ENCODE results near the gene HBB.

DNA sequence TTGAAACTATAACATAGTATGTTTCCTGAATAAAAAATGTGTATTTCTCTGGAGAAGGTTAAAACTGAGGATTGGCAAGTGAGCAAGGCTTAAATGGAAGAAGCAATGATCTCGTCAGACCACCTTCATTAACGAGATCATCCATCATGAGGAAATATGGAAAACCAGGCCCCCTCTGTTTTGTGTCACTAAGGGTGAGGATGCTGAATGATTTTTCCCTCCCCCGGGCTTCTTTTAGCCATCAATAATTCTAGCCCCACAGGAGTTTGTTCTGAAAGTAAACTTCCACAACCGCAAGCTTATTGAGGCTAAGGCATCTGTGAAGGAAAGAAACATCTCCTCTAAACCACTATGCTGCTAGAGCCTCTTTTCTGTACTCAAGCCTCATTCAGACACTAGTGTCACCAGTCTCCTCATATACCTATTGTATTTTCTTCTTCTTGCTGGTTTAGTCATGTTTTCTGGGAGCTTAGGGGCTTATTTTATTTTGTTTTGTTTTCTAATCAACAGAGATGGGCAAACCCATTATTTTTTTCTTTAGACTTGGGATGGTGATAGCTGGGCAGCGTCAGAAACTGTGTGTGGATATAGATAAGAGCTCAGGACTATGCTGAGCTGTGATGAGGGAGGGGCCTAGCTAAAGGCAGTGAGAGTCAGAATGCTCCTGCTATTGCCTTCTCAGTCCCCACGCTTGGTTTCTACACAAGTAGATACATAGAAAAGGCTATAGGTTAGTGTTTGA, 48.7 kb upstream of the HBB start:
- TF ChIP-seq, protein P1, sequence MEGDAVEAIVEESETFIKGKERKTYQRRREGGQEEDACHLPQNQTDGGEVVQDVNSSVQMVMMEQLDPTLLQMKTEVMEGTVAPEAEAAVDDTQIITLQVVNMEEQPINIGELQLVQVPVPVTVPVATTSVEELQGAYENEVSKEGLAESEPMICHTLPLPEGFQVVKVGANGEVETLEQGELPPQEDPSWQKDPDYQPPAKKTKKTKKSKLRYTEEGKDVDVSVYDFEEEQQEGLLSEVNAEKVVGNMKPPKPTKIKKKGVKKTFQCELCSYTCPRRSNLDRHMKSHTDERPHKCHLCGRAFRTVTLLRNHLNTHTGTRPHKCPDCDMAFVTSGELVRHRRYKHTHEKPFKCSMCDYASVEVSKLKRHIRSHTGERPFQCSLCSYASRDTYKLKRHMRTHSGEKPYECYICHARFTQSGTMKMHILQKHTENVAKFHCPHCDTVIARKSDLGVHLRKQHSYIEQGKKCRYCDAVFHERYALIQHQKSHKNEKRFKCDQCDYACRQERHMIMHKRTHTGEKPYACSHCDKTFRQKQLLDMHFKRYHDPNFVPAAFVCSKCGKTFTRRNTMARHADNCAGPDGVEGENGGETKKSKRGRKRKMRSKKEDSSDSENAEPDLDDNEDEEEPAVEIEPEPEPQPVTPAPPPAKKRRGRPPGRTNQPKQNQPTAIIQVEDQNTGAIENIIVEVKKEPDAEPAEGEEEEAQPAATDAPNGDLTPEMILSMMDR (IDR thresholded peaks at IDR 0.05), result no peak
- no peak for TF ChIP-seq POLR2A (IDR thresholded peaks at IDR 0.05)
- no peak for TF ChIP-seq POLR2AphosphoS5 (IDR thresholded peaks at IDR 0.05)

All from gastroesophageal sphincter (tissue), 3 donors.